Measurements from ENCODE around the gene MYG1.

DNA sequence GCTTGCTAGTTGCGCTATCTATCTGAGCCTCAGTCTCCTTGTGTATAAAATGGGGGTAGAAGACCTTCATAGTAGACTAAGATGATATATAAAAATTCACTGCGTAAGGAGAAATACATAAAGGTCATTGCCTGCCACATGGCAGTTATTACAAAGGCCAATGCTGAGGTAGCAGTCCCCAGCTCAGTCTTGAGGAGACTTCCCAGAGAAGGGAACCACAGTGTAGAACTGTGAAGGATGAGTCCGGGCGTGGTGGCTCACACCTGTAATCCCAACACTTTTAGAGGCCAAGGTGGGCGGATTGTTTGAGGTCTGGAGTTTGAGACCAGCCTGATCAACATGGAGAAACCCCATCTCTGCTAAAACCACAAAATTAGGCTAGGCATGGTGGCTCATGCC, 53.8 kb downstream of the MYG1 start:
- TF ChIP-seq, protein P1, sequence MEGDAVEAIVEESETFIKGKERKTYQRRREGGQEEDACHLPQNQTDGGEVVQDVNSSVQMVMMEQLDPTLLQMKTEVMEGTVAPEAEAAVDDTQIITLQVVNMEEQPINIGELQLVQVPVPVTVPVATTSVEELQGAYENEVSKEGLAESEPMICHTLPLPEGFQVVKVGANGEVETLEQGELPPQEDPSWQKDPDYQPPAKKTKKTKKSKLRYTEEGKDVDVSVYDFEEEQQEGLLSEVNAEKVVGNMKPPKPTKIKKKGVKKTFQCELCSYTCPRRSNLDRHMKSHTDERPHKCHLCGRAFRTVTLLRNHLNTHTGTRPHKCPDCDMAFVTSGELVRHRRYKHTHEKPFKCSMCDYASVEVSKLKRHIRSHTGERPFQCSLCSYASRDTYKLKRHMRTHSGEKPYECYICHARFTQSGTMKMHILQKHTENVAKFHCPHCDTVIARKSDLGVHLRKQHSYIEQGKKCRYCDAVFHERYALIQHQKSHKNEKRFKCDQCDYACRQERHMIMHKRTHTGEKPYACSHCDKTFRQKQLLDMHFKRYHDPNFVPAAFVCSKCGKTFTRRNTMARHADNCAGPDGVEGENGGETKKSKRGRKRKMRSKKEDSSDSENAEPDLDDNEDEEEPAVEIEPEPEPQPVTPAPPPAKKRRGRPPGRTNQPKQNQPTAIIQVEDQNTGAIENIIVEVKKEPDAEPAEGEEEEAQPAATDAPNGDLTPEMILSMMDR (IDR thresholded peaks at IDR 0.05) = no peak
- TF ChIP-seq POLR2A (IDR thresholded peaks at IDR 0.05) (no peak), EP300 (IDR thresholded peaks at IDR 0.05) (no peak)

Data from ovary (tissue), 3 donors.